Stimulated activated CD4-positive, alpha-beta T cell treated with anti-CD3 and anti-CD28 coated beads, Interleukin-4, amount 100 ng/mL, for 48 hours (primary cell): ENCODE data around the gene PPFIBP1.
"Not testable (repeated sequence)": the region's sequence is repeated elsewhere in the genome, so short reads cannot be mapped to it uniquely, and the experiment has no call there.

Experiments used
- DNase-seq, 2 donors: peaks; one replicate each; pipeline ENCODE4 v3.0.0-alpha.2; 2020; ENCODE audit warnings: low read depth in 2 of 2

PPFIBP1 gene

GRCh38 chr12:27592548-27592947, 68.5 kb downstream of the PPFIBP1 start:
- no peak for DNase-seq

- DNase-seq: no peak
Measured at GRCh38 chr12:27593266-27593665, 69.3 kb downstream of the PPFIBP1 start.

DNA sequence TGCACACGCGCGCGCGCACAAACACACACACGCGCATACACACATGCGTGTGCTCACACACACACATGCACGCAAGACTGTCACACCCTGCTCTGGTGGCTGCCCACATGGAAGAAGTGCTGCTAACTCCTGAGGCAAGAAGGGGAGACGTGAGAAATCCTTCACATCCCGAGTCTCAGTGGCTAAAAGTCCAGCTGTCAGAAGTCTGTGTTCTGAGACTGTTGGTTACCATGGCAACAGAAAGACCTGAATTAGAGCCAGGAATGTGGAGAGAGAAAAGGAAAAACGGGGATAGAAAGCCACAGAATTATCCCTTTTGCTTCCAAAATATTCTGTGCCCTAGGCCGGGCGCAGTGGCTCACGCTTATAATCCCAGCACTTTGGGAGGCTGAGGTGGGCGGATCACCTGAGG, 71.2 kb downstream of the PPFIBP1 start:
- no peak for DNase-seq

GRCh38 chr12:27598866-27599265, 74.9 kb downstream of the PPFIBP1 start:
- DNase-seq: not testable (repeated sequence)

DNA sequence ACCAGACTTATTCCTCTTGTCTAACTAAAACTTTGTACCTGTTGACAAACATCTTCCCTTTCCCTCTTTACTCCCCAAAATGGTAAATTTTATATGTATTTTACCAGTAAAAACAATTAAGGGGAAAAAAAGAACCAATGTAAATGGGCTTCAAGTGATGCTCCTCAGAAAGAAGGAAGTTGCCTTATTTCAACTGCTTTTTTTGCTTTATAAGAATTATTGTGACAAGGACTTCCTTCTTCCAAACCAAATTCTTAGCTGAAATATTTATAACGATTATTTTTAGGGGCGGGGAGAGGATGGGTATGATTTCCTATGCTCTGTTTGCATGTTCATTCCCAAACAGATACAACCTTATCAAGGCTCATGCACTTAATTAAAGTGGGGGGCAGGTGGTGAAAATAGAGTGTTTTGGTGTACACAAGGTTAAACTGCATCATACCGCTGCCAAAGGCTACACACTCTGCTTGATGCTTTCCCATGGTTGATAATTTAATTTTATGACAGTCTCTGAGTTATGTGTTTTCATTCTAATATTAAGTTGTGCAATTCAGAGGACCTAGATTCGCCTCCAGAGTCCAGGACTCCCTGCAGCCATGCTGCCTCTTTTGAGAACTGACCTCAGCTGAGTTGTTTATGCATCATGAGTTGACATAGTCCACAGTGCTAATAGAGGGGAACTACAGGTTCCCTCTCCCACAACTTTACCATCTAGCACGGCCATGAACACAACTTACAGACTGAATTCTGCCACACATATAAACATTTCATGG, 77.2 kb downstream of the PPFIBP1 start:
- DNase-seq: not testable (repeated sequence)

DNA sequence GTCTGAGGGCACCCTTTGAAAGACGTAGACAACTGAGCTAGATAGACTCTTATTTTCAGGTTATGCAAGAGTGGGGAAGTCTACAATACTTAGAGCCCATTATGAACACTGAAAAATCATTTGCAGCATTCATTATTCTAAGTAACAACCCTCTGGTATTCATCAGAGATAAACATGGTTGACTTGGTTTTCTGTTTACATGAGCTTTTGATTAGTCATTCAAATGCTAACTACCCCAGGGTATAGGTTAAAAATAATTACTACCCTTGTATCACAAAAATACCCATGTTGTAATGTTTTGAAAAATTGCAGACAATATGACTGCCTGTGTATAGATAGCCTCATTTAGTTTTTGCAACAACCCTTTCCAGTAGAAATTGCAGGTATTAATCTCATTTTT, 78.5 kb downstream of the PPFIBP1 start:
- DNase-seq: no peak

DNA sequence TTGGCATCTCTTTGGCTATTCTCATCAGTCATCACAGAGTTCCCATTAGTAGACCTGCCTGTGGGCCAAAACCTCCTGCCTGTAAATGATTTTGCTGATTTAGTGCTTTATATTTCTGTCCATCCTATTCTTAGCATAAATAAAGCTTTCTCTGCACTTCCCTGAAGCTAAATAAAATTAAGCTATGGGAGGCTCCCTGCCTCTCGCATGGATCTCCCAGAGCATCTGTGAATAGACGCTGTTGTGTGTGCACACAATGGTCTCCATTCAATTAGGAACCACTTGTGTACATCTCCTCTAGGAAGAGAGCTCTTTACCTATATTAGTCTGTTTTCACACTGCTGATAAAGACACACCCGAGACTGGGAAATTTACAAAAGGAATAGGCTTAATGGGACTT, 80.4 kb downstream of the PPFIBP1 start:
- no peak for DNase-seq

DNA sequence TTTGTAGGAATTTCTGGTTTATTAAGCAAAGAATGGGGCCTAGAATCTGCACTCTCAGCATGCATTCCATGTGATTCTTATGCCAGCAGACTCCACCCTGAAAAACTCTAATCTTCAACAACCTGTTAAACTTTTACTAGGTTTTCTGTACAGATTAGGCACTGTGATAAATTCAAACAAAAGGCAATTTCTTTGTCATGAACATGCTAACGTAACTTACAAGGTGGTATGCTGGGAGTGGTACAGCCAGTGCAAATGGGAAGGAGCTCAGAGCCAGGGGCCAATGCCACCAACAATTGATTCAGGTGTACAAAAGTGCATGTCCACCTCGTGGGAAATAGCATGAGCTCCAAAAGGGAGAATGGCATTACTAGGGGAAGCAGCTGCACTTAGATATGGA, 83.0 kb downstream of the PPFIBP1 start:
- DNase-seq: no peak

DNA sequence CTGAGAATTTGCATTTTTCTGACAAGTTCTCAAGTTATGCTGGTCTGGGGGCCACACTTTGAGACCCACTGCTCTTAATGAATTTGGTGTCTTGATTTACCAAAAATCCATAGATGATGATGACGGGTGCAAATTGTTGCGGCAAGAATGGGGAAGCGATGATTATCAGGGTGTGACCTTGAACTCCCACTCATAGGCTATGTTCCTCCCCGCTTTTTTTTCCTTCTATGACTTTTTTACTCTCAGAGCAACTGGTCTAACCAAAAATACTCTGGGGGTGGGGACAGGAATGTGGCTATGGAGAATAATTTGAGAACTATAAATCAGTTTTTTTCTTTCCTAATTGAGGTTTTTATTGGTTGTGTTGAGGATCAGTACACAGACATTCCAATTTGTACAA, 83.6 kb downstream of the PPFIBP1 start:
- no peak for DNase-seq

DNA sequence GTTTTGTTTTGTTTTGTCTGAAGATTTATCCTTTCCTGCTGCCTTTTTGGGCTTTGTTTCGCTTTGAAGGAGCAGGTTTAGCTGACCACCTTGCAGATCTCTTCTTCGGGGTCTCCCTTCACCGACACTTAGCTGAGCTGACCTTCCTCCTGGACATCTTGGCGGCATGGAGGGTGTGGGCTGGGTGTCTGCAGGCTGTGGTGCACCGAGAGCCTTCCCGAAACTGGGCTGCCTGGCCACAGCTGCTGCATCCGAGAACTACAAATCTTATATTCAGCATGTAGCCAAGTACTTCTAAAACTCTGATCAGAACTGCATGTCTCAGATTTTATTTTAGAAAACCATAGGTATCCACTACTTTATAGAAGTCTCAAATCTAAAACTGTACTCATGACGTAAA, 84.9 kb downstream of the PPFIBP1 start:
- DNase-seq: no peak

- DNase-seq: no peak
Measured at GRCh38 chr12:27610374-27610773, 86.4 kb downstream of the PPFIBP1 start.

DNA sequence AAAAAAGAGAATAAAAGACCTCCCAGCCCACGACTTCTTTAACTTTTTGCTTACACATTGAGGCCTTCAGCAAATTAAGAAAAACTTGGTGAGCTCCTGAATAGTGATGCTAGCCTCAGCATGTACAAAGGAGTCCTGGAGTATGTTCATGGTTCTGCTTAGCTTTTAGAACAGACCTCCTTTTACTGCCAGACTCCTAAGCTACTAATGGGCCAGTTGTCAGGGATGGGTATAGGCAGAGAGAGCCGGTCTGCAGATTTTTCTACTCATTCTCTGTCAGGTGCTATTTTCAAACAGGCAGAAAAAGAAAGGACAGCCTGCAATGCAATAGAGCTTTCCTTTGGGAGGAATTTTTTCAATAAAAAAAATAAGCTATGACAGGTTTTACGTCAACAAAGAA, 90.4 kb downstream of the PPFIBP1 start:
- no peak for DNase-seq

DNA sequence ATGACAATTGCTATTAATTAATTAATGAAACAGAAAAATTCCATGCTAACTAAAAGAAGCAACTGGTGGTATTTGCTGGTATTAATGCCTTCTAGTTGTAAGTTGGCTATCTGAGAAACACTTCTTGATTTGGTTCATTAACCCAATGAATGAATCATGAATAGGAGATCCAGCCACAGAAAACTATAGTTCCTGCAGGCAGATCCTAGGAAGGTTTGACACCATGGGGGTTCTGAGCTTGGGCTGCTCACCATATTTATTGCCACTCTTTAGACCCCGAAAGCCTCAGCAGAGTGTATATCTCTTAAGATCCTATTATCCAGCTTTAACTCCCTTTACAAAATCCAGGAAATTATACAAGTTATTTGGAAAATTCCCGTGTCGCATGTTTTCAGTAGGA, 90.9 kb downstream of the PPFIBP1 start:
- DNase-seq: no peak

DNA sequence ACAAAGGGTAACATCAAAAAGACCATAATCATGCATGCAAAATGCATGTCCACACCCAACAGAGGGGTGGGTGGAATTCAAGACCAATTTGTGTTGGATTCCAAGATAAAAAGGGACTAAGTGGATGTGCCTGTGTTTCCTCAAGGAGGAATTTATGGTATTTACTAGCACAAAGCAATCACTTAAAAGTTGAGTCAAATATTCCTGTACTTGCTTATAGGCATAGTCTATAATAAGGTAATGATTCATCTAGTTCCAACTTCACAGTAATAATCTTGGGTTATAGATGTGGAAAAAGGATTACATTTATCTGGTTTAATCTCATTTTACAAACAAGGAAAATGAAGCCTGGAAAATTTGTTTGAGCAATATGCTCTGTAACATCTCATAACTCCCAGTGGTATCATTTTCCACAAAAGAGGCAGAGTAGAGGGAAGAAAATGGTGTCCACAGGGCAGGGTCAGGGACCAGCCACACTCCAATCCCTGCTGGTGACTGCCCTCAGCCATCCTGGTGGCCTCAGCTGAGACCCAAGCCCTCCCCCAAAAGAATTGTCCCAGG, 91.4 kb downstream of the PPFIBP1 start:
- DNase-seq: no peak

DNA sequence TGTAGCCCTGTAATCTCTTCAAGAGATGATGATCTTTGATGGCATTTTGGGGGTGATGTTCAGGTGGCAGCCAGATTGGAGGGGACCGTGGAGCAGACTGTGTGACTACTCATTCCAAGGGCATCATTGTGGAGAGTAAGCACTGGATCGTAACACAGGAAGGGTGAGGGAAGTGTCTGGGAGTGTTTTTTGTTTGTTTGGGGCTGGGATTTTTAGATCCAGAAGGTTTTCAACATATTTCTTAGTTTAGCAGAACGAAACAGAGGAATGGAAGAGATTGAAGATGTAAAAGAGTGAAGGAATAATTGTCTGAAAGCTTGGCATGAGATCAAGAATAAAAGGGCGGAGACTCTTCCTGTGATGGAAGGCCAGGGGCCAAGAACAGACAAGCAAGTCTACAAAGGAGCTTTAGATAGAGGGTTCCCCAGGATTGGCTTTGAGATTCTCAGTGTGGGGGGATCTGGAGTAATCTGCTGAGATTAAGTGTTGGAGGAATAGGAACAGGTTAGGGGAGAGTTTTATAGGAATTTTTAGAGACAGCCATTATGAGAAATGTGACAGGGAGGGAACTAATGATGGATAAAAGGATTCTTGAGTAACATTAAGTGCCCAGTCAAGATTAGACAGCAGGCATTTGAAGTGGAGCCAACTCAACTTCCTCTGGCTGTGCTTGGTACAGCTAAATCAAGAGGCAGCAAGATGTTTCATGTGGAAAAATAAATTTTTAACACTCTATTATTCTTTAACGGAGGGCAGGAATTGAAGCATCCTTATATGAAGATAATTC, 92.5 kb downstream of the PPFIBP1 start:
- DNase-seq: no peak

GRCh38 chr12:27618836-27619235, 94.8 kb downstream of the PPFIBP1 start:
- DNase-seq: no peak

DNA sequence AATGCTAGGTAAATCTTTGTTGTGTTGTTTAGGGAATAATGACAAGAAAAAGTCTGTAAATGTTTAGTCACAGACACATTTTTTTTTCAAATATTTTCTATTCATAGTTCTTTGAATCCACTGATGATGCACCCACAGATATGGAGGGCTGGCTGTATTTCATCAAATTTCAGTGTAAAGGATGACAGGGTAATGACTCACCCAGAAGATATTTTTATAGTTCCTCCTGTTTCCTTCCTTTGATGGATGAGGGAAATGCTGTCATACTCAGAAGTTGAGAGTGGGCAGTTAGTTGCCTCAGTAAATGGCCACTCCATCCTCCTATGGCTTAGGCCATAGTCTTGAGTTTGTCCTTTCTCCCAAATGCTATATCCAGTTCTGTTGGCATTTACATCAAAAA, 95.3 kb downstream of the PPFIBP1 start:
- DNase-seq: no peak

DNA sequence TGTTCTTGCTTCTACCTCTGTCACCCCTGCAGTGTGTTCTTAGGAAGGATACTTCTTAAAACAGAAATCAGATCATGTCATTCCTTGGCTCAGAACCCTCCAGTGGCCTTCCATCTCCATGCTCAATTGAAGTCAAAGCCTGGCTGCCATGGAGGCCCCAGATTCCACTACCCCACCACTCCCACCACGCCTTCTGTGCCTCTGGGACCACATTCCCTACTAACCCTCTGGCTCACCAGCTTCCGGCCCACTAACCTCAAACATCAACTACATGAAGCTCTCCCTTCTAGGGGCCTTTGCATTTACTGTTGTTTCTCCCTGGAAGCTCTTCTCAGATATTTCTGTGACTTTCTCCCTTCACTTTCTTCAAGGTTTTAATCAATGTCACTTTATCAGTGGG, 96.1 kb downstream of the PPFIBP1 start:
- no peak for DNase-seq

DNA sequence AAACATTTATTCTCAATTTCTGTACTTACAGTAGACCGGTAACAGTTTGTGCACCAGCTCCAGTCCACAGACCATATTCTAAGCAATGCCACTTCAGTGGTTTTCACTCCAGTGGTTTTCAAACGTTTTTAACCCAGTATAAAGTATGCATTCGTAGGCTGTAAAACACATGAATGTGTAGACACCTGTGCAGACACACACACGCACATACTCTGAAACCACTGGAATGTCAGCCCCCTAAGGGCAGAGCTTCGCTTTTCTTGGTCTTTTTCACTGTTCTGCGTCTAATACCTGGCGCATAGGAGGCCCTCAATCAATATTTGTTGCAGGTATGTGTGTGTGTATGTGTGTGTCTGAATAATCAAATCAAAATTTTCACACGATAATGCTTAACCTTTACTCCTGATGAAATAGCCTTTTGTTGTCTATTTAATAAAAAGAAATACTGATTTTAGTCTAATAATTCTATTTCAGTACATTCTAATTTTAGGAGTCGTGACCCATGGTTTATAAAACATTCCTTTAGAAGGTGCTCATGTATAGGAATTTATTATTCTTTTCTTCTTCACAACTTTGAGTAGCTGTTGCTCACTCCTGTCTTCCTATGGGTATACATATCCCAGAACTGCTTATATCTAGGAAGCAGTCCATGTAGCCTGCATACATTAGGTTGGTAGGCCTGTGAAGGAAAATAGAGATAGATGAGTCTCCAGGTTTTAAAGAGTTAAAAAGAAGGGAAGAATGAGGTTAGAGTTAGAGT, 98.6 kb downstream of the PPFIBP1 start:
- DNase-seq: no peak

DNA sequence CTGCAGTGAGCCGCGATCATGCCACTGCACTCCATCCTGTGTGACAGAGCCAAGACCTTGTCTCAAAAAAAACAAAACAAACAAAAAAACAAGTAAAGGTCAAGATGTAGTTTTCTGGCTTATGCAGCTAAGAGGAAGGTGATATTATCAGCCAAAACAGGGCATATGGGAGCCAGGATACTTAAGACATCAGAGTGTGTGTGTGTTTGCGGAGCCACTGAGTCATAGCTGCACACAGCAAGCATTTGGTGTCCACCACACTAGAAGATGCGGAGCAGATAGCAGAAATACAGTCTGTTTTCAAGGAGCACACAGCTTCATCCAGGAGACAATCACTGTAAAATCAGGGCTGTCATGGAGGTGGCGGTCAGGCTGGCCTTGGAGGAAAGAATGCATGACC, 99.6 kb downstream of the PPFIBP1 start:
- no peak for DNase-seq

DNA sequence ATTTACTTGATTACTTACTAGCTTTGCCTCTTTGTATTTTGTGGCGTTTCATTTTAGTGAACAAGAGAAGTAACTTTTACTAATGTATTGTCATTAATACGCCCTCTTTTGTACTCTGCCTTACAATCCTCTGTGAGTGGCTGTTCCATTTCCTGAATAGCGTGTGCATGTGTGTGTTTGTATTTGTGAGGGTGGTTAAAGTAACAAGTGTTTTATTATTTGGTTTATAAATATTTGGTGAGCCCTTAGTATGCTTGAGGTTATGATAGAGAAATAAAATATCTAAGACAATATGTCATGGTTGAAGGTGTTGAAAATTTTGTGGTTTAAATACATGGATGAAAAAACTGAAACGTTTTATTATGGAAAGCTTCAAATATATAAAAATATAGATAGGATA, 100.6 kb downstream of the PPFIBP1 start:
- DNase-seq: no peak

DNA sequence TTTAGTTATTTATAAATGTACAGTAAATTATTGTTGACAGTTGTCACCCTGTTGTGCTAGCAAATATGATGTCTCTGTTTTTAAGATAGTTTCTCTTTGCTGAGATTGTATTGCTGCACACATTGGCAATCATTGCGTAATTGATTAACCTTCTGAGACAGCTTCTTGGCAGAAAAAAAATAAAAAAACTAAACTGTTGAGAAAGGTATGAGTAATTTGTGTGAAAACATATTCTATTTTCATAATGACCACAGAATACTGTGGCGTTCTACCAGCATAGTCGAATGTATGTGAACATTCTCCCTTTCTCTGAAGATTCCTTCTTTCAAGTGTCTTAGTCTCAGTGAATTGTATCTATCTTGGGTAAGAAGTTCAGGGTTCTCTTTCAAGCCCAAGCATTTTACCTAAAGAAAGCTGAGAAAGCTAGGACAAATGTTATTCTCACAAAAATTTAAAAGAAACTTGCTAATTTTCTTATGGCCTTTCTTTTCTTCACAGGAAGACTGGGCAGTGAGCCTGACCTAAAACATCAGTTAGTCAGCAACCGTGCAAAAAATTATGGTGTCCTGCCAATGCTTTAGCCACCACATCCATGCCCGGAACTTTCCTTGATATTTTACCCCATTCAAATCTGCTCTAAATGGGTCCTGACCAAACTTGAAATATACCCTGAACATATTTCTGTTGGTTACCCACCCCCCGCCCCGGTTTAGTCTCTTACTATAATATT, 103.3 kb downstream of the PPFIBP1 start:
- no peak for DNase-seq
